A549 (cell line): ENCODE data around the gene GSTP1. TPM values are rescaled to one million over a fixed set of nuclear protein-coding genes. Genes with fewer than 3 reads are reported as not detected.

Experiments used
- CBX2 ChIP-seq: fragments of 200-600 bp; sonication (generic); IDR thresholded peaks from 2 replicates; pipeline ENCODE4 v1.6.1; 2016; ENCODE audit warnings: low read depth, mild to moderate bottlenecking, borderline replicate concordance
- CEBPB ChIP-seq, 2 experiments: fragments of >200 bp in 1 of 2; sonication (Bioruptor Twin) in 1 of 2; formaldehyde crosslinking in 1 of 2; IDR thresholded peaks; 2 replicates each; pipeline ENCODE4 v1.6.1; 2012 to 2016
- CHD2 ChIP-seq: fragments of 150-350 bp; IDR thresholded peaks from 2 replicates; pipeline ENCODE4 v1.6.1; 2014; ENCODE audit warnings: low read length; ENCODE audit not compliant: partially characterized antibody
- EHF ChIP-seq: fragments of 250-450 bp; sonication (Bioruptor Pico); IDR thresholded peaks from 2 replicates; pipeline ENCODE4 v1.5.0; 2020; ENCODE audit warnings: mild to moderate bottlenecking
- FOSB ChIP-seq: fragments of 250-450 bp; sonication (Bioruptor Pico); IDR thresholded peaks from 2 replicates; pipeline ENCODE4 v1.5.0; 2020; ENCODE audit warnings: mild to moderate bottlenecking, moderate library complexity
- FOSL2 ChIP-seq, 2 experiments: fragments of 450-650 bp in 1 of 2; fragments of >200 bp in 1 of 2; sonication (Bioruptor Twin) in 1 of 2; formaldehyde crosslinking; IDR thresholded peaks; 2 replicates each; pipeline versions ENCODE4 v1.5.0 to v1.6.1; 2016 to 2020; ENCODE audit warnings: mild to moderate bottlenecking in 1 of 2, moderate library complexity in 1 of 2
- GATA3 ChIP-seq: IDR thresholded peaks from 2 replicates; pipeline ENCODE4 v1.6.1; 2012; ENCODE audit warnings: borderline replicate concordance
- HOXB13 ChIP-seq: fragments of 250-450 bp; sonication (Bioruptor Pico); IDR thresholded peaks from 2 replicates; pipeline ENCODE4 v1.5.0; 2020; ENCODE audit warnings: low read depth, mild to moderate bottlenecking, moderate library complexity
- JUN ChIP-seq, 2 experiments: fragments of >200 bp; sonication (Bioruptor Twin); formaldehyde crosslinking; IDR thresholded peaks; 2 replicates in 1 of 2; 3 replicates in 1 of 2; pipeline ENCODE4 v1.6.1; 2016 to 2017
- MYC ChIP-seq: IDR thresholded peaks from 2 replicates; pipeline ENCODE4 v1.6.1; 2012; ENCODE audit warnings: mild to moderate bottlenecking, inconsistent platforms, low read length, improper control_type of control experiment, borderline replicate concordance
- NFE2L2 ChIP-seq: fragments of 150-350 bp; conservative IDR thresholded peaks from 2 replicates; pipeline ENCODE4 v1.6.1; 2014; ENCODE audit warnings: low read length
- NPAS2 ChIP-seq: fragments of 250-450 bp; sonication (Bioruptor Pico); IDR thresholded peaks from 2 replicates; pipeline ENCODE4 v1.8.0; 2022; ENCODE audit warnings: mild to moderate bottlenecking, moderate library complexity, borderline replicate concordance
- PHF8 ChIP-seq: fragments of 200-600 bp; sonication (generic); IDR thresholded peaks from 2 replicates; pipeline ENCODE4 v1.6.1; 2016; ENCODE audit warnings: low read depth, mild to moderate bottlenecking, antibody characterized with exemption, moderate library complexity, borderline replicate concordance
- RAD21 ChIP-seq, 2 experiments: fragments of >200 bp in 1 of 2; sonication (Bioruptor Twin) in 1 of 2; formaldehyde crosslinking in 1 of 2; IDR thresholded peaks in 1 of 2; conservative IDR thresholded peaks in 1 of 2; 2 replicates in 1 of 2; 3 replicates in 1 of 2; pipeline ENCODE4 v1.6.1; 2012 to 2018; ENCODE audit warnings: inconsistent platforms in 1 of 2
- RFX5 ChIP-seq: fragments of 450-650 bp; IDR thresholded peaks from 2 replicates; pipeline ENCODE4 v1.7.1; 2014; ENCODE audit warnings: antibody characterized with exemption, mild to moderate bottlenecking, moderate library complexity
- RNF2 ChIP-seq: fragments of 200-600 bp; sonication (generic); IDR thresholded peaks from 2 replicates; pipeline ENCODE4 v1.6.1; 2016; ENCODE audit warnings: low read depth, mild to moderate bottlenecking, antibody characterized with exemption, moderate library complexity, borderline replicate concordance
- TFCP2L1 ChIP-seq: fragments of 250-450 bp; sonication (Bioruptor Pico); IDR thresholded peaks from 2 replicates; pipeline ENCODE4 v1.5.0; 2021; ENCODE audit warnings: mild to moderate bottlenecking
- ZFP36 ChIP-seq: fragments of 450-650 bp; IDR thresholded peaks from 2 replicates; pipeline ENCODE4 v1.6.1; 2014; ENCODE audit warnings: borderline replicate concordance; ENCODE audit not compliant: partially characterized antibody
- ZNF302 ChIP-seq: fragments of 250-450 bp; sonication (Bioruptor Pico); IDR thresholded peaks from 2 replicates; pipeline ENCODE4 v1.9.0; 2021; ENCODE audit warnings: inconsistent platforms, mild to moderate bottlenecking, moderate library complexity
- ZSCAN20 ChIP-seq: fragments of 250-450 bp; sonication (Bioruptor Pico); IDR thresholded peaks from 2 replicates; pipeline ENCODE4 v1.8.0; 2022; ENCODE audit warnings: mild to moderate bottlenecking, moderate library complexity
- polyA plus RNA-seq, 4 experiments: library from polyadenylated mRNA; depleted of rRNA in 3 of 4; stranded (reverse); fragments of >200 nt; fragmentation: RNase III in 1 of 4; extraction: RNeasy Plus Mini Kit Qiagen cat#74134 plus additional on column Dnase treatment in 1 of 4; gene quantifications; 2 replicates in 3 of 4; 3 replicates in 1 of 4; pipeline ENCODE4 v1.2.3, GENCODE V29; 2011 to 2017
- TF ChIP-seq, protein P1 (sequence below): fragments of >200 bp; sonication (Bioruptor Twin); formaldehyde crosslinking; IDR thresholded peaks from 3 replicates; pipeline ENCODE4 v1.5.1; 2016
- TF ChIP-seq, protein P2 (sequence below): IDR thresholded peaks from 2 replicates; pipeline ENCODE4 v1.6.1; 2012
- TF ChIP-seq, protein P3 (sequence below): IDR thresholded peaks from 2 replicates; pipeline ENCODE4 v1.6.1; 2012; ENCODE audit warnings: low read depth, borderline replicate concordance
- TF ChIP-seq, protein P4 (sequence below): fragments of 250-450 bp; sonication (Bioruptor Pico); IDR thresholded peaks from 2 replicates; pipeline ENCODE4 v1.5.0; 2020; ENCODE audit warnings: low read depth, mild to moderate bottlenecking, moderate library complexity
- TF ChIP-seq, protein P5 (sequence below): fragments of 450-650 bp; IDR thresholded peaks from 2 replicates; pipeline ENCODE4 v1.6.1; 2014; ENCODE audit warnings: antibody characterized with exemption
- TF ChIP-seq, protein P6 (sequence below): IDR thresholded peaks from 2 replicates; pipeline ENCODE4 v1.6.1; 2012

GSTP1 gene
- polyA plus RNA-seq, 2 of the 4 experiments (the other 2 are of a cell fraction): 991 to 1,034 TPM

DNA sequence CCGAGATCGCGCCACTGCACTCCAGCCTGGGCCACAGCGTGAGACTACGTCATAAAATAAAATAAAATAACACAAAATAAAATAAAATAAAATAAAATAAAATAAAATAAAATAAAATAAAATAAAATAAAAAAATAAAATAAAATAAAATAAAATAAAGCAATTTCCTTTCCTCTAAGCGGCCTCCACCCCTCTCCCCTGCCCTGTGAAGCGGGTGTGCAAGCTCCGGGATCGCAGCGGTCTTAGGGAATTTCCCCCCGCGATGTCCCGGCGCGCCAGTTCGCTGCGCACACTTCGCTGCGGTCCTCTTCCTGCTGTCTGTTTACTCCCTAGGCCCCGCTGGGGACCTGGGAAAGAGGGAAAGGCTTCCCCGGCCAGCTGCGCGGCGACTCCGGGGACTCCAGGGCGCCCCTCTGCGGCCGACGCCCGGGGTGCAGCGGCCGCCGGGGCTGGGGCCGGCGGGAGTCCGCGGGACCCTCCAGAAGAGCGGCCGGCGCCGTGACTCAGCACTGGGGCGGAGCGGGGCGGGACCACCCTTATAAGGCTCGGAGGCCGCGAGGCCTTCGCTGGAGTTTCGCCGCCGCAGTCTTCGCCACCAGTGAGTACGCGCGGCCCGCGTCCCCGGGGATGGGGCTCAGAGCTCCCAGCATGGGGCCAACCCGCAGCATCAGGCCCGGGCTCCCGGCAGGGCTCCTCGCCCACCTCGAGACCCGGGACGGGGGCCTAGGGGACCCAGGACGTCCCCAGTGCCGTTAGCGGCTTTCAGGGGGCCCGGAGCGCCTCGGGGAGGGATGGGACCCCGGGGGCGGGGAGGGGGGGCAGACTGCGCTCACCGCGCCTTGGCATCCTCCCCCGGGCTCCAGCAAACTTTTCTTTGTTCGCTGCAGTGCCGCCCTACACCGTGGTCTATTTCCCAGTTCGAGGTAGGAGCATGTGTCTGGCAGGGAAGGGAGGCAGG is at the start of gene GSTP1 (continued):
- TF ChIP-seq, protein P1, sequence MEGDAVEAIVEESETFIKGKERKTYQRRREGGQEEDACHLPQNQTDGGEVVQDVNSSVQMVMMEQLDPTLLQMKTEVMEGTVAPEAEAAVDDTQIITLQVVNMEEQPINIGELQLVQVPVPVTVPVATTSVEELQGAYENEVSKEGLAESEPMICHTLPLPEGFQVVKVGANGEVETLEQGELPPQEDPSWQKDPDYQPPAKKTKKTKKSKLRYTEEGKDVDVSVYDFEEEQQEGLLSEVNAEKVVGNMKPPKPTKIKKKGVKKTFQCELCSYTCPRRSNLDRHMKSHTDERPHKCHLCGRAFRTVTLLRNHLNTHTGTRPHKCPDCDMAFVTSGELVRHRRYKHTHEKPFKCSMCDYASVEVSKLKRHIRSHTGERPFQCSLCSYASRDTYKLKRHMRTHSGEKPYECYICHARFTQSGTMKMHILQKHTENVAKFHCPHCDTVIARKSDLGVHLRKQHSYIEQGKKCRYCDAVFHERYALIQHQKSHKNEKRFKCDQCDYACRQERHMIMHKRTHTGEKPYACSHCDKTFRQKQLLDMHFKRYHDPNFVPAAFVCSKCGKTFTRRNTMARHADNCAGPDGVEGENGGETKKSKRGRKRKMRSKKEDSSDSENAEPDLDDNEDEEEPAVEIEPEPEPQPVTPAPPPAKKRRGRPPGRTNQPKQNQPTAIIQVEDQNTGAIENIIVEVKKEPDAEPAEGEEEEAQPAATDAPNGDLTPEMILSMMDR: peak; percentile 75
- no peak for TF ChIP-seq ZNF302
- TF ChIP-seq RNF2: no peak
- TF ChIP-seq NPAS2 (CRISPR knock-in tag): no peak
- TF ChIP-seq, protein P2, sequence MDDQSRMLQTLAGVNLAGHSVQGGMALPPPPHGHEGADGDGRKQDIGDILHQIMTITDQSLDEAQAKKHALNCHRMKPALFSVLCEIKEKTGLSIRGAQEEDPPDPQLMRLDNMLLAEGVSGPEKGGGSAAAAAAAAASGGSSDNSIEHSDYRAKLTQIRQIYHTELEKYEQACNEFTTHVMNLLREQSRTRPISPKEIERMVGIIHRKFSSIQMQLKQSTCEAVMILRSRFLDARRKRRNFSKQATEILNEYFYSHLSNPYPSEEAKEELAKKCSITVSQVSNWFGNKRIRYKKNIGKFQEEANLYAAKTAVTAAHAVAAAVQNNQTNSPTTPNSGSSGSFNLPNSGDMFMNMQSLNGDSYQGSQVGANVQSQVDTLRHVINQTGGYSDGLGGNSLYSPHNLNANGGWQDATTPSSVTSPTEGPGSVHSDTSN: no peak
- peak; percentile 21; the same call in 1 of the 2 replicates for TF ChIP-seq MYC
- TF ChIP-seq, protein P3, sequence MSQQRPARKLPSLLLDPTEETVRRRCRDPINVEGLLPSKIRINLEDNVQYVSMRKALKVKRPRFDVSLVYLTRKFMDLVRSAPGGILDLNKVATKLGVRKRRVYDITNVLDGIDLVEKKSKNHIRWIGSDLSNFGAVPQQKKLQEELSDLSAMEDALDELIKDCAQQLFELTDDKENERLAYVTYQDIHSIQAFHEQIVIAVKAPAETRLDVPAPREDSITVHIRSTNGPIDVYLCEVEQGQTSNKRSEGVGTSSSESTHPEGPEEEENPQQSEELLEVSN: no peak
- TF ChIP-seq JUN (IDR thresholded peaks at IDR 0.05): peak; percentile 81 to 97; a peak in 4 of 5 replicates
- TF ChIP-seq, protein P4, sequence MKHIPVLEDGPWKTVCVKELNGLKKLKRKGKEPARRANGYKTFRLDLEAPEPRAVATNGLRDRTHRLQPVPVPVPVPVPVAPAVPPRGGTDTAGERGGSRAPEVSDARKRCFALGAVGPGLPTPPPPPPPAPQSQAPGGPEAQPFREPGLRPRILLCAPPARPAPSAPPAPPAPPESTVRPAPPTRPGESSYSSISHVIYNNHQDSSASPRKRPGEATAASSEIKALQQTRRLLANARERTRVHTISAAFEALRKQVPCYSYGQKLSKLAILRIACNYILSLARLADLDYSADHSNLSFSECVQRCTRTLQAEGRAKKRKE (CRISPR knock-in tag): no peak
- peak; percentile 33; the same call in 1 of the 2 replicates for TF ChIP-seq RFX5
- TF ChIP-seq ZSCAN20: no peak
- TF ChIP-seq GATA3: 0 out of 2 replicates have a peak, but pooled peaks have one; percentile 31
- no peak for TF ChIP-seq ZFP36
- TF ChIP-seq EHF (CRISPR knock-in tag): no peak
- TF ChIP-seq FOSB (CRISPR knock-in tag): no peak
- TF ChIP-seq CHD2: no peak
- TF ChIP-seq NFE2L2: peak; percentile 75
- no peak for TF ChIP-seq CBX2
- no peak for TF ChIP-seq FOSL2 (IDR thresholded peaks at IDR 0.05)
- TF ChIP-seq FOSL2 (CRISPR knock-in tag; IDR thresholded peaks at IDR 0.05): peak; percentile 91
- TF ChIP-seq, protein P5, sequence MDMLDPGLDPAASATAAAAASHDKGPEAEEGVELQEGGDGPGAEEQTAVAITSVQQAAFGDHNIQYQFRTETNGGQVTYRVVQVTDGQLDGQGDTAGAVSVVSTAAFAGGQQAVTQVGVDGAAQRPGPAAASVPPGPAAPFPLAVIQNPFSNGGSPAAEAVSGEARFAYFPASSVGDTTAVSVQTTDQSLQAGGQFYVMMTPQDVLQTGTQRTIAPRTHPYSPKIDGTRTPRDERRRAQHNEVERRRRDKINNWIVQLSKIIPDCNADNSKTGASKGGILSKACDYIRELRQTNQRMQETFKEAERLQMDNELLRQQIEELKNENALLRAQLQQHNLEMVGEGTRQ: no peak
- peak; percentile 90 for TF ChIP-seq PHF8
- TF ChIP-seq, protein P6, sequence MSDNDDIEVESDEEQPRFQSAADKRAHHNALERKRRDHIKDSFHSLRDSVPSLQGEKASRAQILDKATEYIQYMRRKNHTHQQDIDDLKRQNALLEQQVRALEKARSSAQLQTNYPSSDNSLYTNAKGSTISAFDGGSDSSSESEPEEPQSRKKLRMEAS: peak; percentile 73
- TF ChIP-seq RAD21 (conservative IDR thresholded peaks at IDR 0.05 in 1 of 2, IDR thresholded peaks at IDR 0.05 in 1 of 2): peak; percentile 32 to 62; a peak in 4 of 5 replicates
- TF ChIP-seq TFCP2L1 (CRISPR knock-in tag): peak; percentile 44; the same call in 1 of the 2 replicates
- TF ChIP-seq HOXB13 (CRISPR knock-in tag): no peak
- TF ChIP-seq CEBPB (IDR thresholded peaks at IDR 0.05): peak in 1 of 2 experiments; percentile 70; a peak in 2 of 4 replicates
- TF ChIP-seq, all 56 proteins: peak for 17
